ENCODE measurements around the gene PIMREG. TPM values are rescaled to one million over a fixed set of nuclear protein-coding genes. Genes with fewer than 3 reads are reported as not detected.
"Not testable (repeated sequence)": the region's sequence is repeated elsewhere in the genome, so short reads cannot be mapped to it uniquely, and the experiment has no call there.

Gene PIMREG
- total RNA-seq, 1 donor from 2014 or later, result 20.5 TPM

- intact Hi-C loops (cut with micrococcal nuclease), result no loop called here
Observed at GRCh38 chr17:6476076-6476809, 32.0 kb downstream of the PIMREG start.

- intact Hi-C loops (cut with micrococcal nuclease), result no loop called here
Observed at GRCh38 chr17:6476810-6477179, 32.5 kb downstream of the PIMREG start.

GRCh38 chr17:6477831-6478383, 33.7 kb downstream of the PIMREG start:
- intact Hi-C loops (cut with micrococcal nuclease), result no loop called here

- intact Hi-C loops (cut with micrococcal nuclease), result no loop called here
Observed at GRCh38 chr17:6478486-6478885, 34.2 kb downstream of the PIMREG start.

- intact Hi-C loops (cut with micrococcal nuclease), result no loop called here
Observed at GRCh38 chr17:6479622-6480302, 35.5 kb downstream of the PIMREG start.

DNA sequence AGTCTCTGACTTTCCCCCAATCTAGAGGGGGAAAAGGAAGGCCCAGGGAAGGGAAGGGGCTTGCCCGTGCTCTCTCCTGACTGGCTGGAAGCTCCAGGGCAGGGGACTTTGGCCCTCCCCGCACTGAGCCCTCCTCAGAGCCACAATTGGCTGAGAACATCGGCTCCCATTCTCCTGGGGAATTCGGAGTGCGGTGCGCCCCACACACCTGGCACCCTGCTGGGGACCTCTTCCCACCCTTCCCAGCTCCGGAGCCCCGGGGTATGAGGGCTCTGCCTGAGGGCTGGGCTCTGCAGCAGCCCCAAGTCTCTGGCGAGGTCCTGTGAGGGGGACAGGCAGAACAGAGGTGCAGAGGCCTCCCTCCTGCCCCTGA, 36.0 kb downstream of the PIMREG start:
- intact Hi-C loops (cut with micrococcal nuclease), result no loop called here

- intact Hi-C loops (cut with micrococcal nuclease), result no loop called here
Observed at GRCh38 chr17:6482105-6482455, 37.8 kb downstream of the PIMREG start.

- intact Hi-C loops (cut with micrococcal nuclease), result not testable (repeated sequence)
Observed at GRCh38 chr17:6482796-6483195, 38.5 kb downstream of the PIMREG start.

- intact Hi-C loops (cut with micrococcal nuclease), result no loop called here
Observed at GRCh38 chr17:6483507-6483906, 39.3 kb downstream of the PIMREG start.

GRCh38 chr17:6485646-6486412, 41.6 kb downstream of the PIMREG start:
- intact Hi-C loops (cut with micrococcal nuclease), result no loop called here

DNA sequence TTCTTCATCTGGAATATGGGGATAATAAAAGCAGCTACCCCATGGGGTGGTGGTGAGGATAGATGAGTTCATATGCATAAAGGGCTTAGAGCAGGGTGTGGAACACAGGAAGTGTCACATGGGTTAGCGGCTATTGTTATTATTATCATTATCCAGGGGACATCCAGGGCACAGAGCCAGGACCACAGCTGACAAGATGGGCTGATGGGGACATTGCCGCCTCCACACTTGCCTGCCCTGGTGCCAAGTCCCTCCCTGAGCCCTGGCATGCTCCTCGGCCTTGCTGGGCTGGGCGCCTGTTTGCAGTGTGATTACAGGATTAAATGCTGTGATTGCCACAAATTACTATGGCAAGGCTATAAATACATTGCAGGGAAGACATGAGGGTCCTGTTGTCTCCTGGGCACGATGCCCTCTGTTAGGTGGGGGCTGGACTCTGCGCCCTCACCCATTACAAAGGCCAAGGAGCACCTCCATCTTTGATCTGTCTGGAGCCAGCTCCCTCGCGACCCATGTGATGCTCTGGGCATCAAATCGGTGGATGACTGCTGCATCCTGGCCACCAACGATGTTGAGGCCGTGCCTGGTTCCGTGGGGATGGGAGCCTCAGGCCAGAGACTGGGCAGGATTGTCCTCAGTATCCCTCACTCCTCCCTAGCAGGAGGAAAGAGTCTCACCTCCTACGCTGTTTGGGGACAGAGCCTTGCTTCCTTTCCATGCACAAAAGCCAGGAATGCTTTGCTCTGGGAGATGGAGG, 43.2 kb downstream of the PIMREG start:
- intact Hi-C loops (cut with micrococcal nuclease), result no loop called here

- intact Hi-C loops (cut with micrococcal nuclease), result no loop called here
Observed at GRCh38 chr17:6488008-6488539, 43.8 kb downstream of the PIMREG start.

GRCh38 chr17:6489016-6489550, 44.8 kb downstream of the PIMREG start:
- intact Hi-C loops (cut with micrococcal nuclease), result no loop called here

DNA sequence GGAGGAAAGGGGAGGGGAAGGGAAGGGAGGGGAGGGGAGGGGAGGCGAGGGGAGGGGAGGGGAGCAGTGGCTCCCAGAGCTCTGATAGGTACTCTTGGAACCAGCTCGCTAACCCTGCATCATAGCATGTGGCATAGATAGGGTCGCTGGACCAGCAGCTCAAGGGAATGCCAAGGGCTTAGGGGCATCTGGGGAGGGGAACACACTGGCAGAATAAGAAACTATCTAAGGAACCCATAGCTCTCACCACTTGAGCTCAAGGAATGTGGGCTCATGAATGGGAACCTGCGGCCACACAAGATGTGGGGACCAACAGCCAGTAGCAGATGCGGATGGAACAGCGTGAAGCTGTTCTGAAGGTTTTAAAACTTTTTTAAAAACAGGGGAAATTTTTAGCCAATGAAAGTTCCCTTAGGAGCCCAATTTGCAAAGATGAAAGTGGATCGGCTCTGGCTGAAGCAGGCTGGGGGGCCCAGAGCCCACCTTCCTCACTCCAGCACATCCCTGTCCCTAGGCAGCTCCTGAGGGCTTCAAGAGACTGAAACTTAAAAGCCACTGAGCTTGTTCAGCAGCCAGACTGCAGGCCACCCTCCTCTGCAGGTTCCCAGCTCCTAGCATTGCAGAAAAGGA, 46.9 kb downstream of the PIMREG start:
- intact Hi-C loops (cut with micrococcal nuclease), result no loop called here

GRCh38 chr17:6492892-6493674, 48.8 kb downstream of the PIMREG start:
- intact Hi-C loops (cut with micrococcal nuclease), result no loop called here

- intact Hi-C loops (cut with micrococcal nuclease), result no loop called here
Observed at GRCh38 chr17:6494239-6494941, 50.1 kb downstream of the PIMREG start.

GRCh38 chr17:6495450-6496115, 51.3 kb downstream of the PIMREG start:
- intact Hi-C loops (cut with micrococcal nuclease), result no loop called here

- intact Hi-C loops (cut with micrococcal nuclease), result no loop called here
Observed at GRCh38 chr17:6496116-6496481, 51.8 kb downstream of the PIMREG start.

All from T-helper 2 cell treated with Interferon-gamma antibody and Interleukin-4, amounts not matched to agents 100 ng/mL and 5 ng/mL, for 36 hours (primary cell).